Adrenal gland (tissue), 12 donors: ENCODE data around the gene TTC9C. TPM values are rescaled to one million over a fixed set of nuclear protein-coding genes. Genes with fewer than 3 reads are reported as not detected.
A peak's percentile ranks its signal among the peaks of the same experiment; 100 is the strongest.

Experiments used
- DNase-seq, 7 donors: peaks; one replicate each; pipeline ENCODE4 v3.0.0-alpha.2; 2019 to 2020
- H3K27ac ChIP-seq, 5 donors: fragments of 200-600 bp; sonication (generic) in 4 of 5; 1 replicate in 3 of 5; 2 replicates in 2 of 5; pipeline versions ENCODE4 v1.5.1 to v1.8.0; 2016 to 2020; ENCODE audit warnings: mild to moderate bottlenecking in 1 of 5
- H3K27me3 ChIP-seq: fragments of 200-600 bp; 2 replicates; pipeline ENCODE4 v1.8.0; 2021
- H3K36me3 ChIP-seq, 2 donors: fragments of 200-600 bp; replicated peaks in 1 of 2; 1 replicate in 1 of 2; 2 replicates in 1 of 2; pipeline versions ENCODE4 v1.5.1 to v1.8.0; 2018 to 2022
- H3K4me1 ChIP-seq, 2 donors: fragments of 200-600 bp; replicated peaks in 1 of 2; 1 replicate in 1 of 2; 2 replicates in 1 of 2; pipeline versions ENCODE4 v1.5.1 to v1.8.0; 2018 to 2021
- H3K4me3 ChIP-seq, 4 donors: fragments of 200-600 bp; sonication (generic) in 3 of 4; one replicate each; pipeline ENCODE4 v1.5.1; 2016 to 2018
- H3K9me3 ChIP-seq, 3 donors: fragments of 200-600 bp; sonication (generic) in 1 of 3; replicated peaks in 1 of 3; 1 replicate in 2 of 3; 2 replicates in 1 of 3; pipeline versions ENCODE4 v1.5.1 to v1.8.0; 2016 to 2021
- POLR2A ChIP-seq, 2 donors: fragments of 450-650 bp; IDR thresholded peaks; one replicate each; pipeline ENCODE4 v1.6.1; 2017; ENCODE audit warnings: antibody characterized with exemption in 2 of 2, mild to moderate bottlenecking in 2 of 2, moderate library complexity in 1 of 2
- WGBS, 4 donors: extraction: QIAGEN DNeasy Blood & Tissue Kit in 2 of 4; methylation state at CpG; one replicate each; pipeline versions ENCODE4 v1.1.5 to v1.1.7; 2013 to 2017; 5-methylcytosine and 5-hydroxymethylcytosine counted together
- intact Hi-C, 2 donors: fragments of 100-400 bp; cut with DNase I; formaldehyde crosslinking; loops; one replicate each; pipeline versions ENCODE4 v1.14.1 to v1.15.0; 2022 to 2023
- polyA plus RNA-seq, 3 donors: library from polyadenylated mRNA; stranded (reverse); fragments of 200-250 nt in 2 of 3; fragments of 350-450 nt in 1 of 3; fragmentation: Illumina TruSeq in 1 of 3; extraction: RNeasy Lipid Tissue Mini Kit (QIAGEN cat#74804) in 1 of 3; gene quantifications; one replicate each; pipeline ENCODE4 v1.2.3, GENCODE V29; 2013 to 2014
- total RNA-seq, 9 donors: library from RNA; depleted of rRNA in 4 of 9; stranded (reverse); fragments of >200 nt in 4 of 9; fragments of 120-200 nt in 1 of 9; fragmentation: NEBNext Ultra II Directional in 1 of 9; extraction: Animal tissue kit (Norgen Biotek cat#: 25700) in 1 of 9; gene quantifications; one replicate each; pipeline versions ENCODE4 v1.1.0 to v1.2.4, GENCODE V29; 2013 to 2023
- TF ChIP-seq, protein P1 (sequence below), 6 experiments: fragments of 450-650 bp in 4 of 6; fragments of 200-600 bp in 2 of 6; sonication (generic) in 1 of 6; IDR thresholded peaks; 1 replicate in 5 of 6; 2 replicates in 1 of 6; pipeline versions ENCODE4 v1.5.1 to v1.8.0; 2016 to 2021; ENCODE audit warnings: antibody characterized with exemption in 6 of 6, mild to moderate bottlenecking in 2 of 6, moderate library complexity in 1 of 6
- donor health status: healthy with polysubstance abuse.
- donor health status: Bipolar disorder and iron deficiency.
- donor health status: DM: yes; HTN: yes; CAD: no.
- donor health status: DM: no; HTN: no; CAD: no.
- donor health status: DM: no; HTN: no; CAD: no.
- donor health status: DM: yes; HTN: yes; CAD: no.

TTC9C gene
- total and polyA plus RNA-seq, 12 donors: 10.7 to 93.9 (median 28.1) TPM

DNA sequence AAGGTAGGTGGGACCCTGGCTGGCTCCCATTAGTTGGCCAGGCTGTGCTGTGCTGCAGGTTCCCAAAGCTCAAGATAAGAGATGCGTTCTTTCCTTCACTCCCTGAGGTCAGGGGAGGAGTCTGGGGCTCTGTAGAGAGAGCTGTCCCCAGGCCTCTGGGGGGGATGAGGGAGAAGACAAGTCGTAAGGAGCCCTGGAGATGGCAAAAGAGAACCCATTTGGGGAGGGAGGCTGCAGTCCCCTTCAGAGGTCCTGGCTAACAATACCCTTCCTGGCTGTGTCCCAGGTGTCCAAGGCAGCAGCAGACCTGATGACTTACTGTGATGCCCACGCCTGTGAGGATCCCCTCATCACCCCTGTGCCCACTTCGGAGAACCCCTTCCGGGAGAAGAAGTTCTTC lies 19.9 kb upstream of the TTC9C start:
- DNase-seq: peak in 2 of 7 donors; percentile 16 to 63
- H3K4me1 ChIP-seq: peaks cover 30 to 42% of the 10 kb centered on the region in 2 donors
- H3K9me3 ChIP-seq: no peaks in the 10 kb centered on the region
- peak overlapping the region in 1 of 4 donors; percentile 58 for H3K4me3 ChIP-seq
- H3K36me3 ChIP-seq: peaks cover 0 to 31% of the 10 kb centered on the region in 2 donors
- TF ChIP-seq, protein P1, sequence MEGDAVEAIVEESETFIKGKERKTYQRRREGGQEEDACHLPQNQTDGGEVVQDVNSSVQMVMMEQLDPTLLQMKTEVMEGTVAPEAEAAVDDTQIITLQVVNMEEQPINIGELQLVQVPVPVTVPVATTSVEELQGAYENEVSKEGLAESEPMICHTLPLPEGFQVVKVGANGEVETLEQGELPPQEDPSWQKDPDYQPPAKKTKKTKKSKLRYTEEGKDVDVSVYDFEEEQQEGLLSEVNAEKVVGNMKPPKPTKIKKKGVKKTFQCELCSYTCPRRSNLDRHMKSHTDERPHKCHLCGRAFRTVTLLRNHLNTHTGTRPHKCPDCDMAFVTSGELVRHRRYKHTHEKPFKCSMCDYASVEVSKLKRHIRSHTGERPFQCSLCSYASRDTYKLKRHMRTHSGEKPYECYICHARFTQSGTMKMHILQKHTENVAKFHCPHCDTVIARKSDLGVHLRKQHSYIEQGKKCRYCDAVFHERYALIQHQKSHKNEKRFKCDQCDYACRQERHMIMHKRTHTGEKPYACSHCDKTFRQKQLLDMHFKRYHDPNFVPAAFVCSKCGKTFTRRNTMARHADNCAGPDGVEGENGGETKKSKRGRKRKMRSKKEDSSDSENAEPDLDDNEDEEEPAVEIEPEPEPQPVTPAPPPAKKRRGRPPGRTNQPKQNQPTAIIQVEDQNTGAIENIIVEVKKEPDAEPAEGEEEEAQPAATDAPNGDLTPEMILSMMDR (IDR thresholded peaks at IDR 0.05): no peak
- TF ChIP-seq POLR2A (IDR thresholded peaks at IDR 0.05): no peak
- intact Hi-C loops: no loop called here
- H3K27me3 ChIP-seq: no peaks in the 10 kb centered on the region
- WGBS, 4 donors: 60 to 89% (median 68%) methylated on average over 5 of the region's 5 CpGs
- H3K27ac ChIP-seq: peak overlapping the region in 2 of 5 donors; percentile 90 to 96

DNA sequence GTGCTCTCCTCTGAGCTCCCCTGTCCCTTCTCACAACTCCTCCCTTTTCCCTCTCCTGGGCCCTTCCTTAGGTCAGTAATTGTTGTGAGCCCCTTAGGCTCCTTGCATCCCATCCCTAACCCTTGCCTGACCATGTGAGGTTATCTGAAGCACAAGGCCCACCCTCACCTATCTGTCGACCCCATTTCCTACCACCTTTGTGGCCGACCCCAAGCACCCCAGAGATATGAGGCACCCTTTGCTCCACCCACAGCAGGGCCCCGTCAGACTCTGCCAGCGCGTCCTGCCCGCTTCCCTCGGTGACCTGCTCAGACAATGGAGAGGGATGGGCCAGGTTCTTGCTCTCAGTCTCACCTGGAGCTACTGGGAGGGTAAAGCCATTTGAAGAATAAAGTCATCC lies 19.5 kb upstream of the TTC9C start:
- no peaks in the 10 kb centered on the region for H3K9me3 ChIP-seq
- intact Hi-C loops: no loop called here
- peak in 5 of 7 donors; percentile 40 to 67 (median 52) for DNase-seq
- no peaks in the 10 kb centered on the region for H3K27me3 ChIP-seq
- H3K4me1 ChIP-seq: peaks cover 34 to 45% of the 10 kb centered on the region in 2 donors
- WGBS, 4 donors: 1 to 3% (median 3%) methylated on average over 4 to 7 of the region's 7 CpGs
- TF ChIP-seq, protein P1 (IDR thresholded peaks at IDR 0.05): no peak
- no peak for TF ChIP-seq POLR2A (IDR thresholded peaks at IDR 0.05)
- peak overlapping the region; percentile 61 to 96 (median 93) for H3K27ac ChIP-seq
- peak overlapping the region in 3 of 4 donors; percentile 21 to 58 (median 58) for H3K4me3 ChIP-seq
- peaks cover 0 to 34% of the 10 kb centered on the region in 2 donors for H3K36me3 ChIP-seq

DNA sequence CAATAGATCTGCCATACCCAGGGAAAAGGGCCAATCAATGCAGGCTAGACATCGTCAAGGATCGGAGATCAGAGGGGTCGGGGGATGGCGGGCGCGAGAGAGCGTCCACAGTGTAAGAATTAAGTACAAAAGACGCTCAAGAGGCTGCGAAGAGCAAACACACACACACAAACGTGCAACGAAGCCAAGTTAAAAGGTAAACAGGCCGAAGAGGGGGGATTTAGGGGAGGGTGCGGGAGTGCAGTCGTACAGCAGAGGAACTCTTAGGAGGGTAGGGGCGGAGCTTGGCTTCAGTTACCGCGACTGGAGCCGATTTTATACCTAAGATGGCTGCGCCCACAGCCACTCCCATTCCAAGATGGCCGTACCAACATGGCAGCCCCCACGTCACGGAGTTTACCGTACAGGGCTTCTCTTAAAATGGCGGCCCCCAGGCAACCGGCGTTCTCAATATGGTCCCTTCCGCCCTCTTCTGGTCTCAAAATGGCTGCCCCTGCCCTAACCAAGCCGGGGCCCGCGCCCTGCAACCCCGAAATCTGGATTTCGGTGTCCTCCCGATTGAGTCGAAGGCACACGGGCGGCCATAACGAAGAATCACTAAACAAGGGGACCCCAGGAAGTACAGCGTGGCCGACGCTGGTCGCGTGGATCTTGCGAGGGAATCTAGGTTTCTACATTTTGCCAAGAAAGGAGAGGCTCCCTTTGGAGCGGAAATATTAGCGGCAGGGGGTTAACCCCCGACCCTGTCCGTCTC lies 18.9 kb upstream of the TTC9C start:
- peak overlapping the region in 3 of 4 donors; percentile 53 to 58 (median 58) for H3K4me3 ChIP-seq

DNA sequence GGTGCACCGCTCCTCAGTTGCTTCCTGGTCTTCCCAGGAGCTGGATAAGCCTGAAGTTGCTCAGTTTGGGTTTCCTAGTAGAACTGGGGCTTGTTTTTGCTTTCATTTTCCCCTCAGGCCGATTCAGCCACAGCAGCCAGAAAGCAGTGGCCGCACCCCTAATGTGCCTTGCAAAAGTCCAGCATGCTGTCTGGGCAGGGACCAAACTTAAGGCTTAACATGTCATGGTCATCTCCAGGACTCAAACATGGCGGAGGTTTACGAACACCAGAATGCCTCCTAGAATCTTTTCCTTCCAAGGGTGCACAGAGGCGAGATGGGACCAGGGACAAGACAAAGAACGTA lies 18.3 kb upstream of the TTC9C start:
- Histone ChIP-seq H3K4me3 (peak overlapping the region in 3 of 4 donors; percentile 53 to 58 (median 58)), H3K9me3 (no peaks in the 10 kb centered on the region), H3K36me3 (peaks cover 0 to 45% of the 10 kb centered on the region in 2 donors), H3K27ac (peak overlapping the region; percentile 84 to 96 (median 93)), H3K4me1 (peaks cover 46 to 55% of the 10 kb centered on the region in 2 donors), H3K27me3 (no peaks in the 10 kb centered on the region)
- no peak for TF ChIP-seq POLR2A (IDR thresholded peaks at IDR 0.05)
- TF ChIP-seq, protein P1 (IDR thresholded peaks at IDR 0.05): no peak
- 59 to 67% (median 63%) methylated on average over 7 of the region's 7 CpGs for WGBS, 4 donors
- intact Hi-C loops: no loop called here
- peak in 5 of 7 donors; percentile 31 to 71 (median 35) for DNase-seq

More for the DNA sequence above, 18.9 kb upstream of the TTC9C start:
- peak overlapping the region; percentile 84 to 96 (median 93) for H3K27ac ChIP-seq
- WGBS, 4 donors: 0 to 3% (median 1%) methylated on average over 30 to 47 of the region's 47 CpGs
- no peaks in the 10 kb centered on the region for H3K27me3 ChIP-seq
- H3K36me3 ChIP-seq: peaks cover 0 to 40% of the 10 kb centered on the region in 2 donors
- DNase-seq: peak; percentile 95 to 100 (median 99)
- intact Hi-C loops: no loop called here
- H3K9me3 ChIP-seq: no peaks in the 10 kb centered on the region
- H3K4me1 ChIP-seq: peaks cover 40 to 51% of the 10 kb centered on the region in 2 donors
- TF ChIP-seq POLR2A (IDR thresholded peaks at IDR 0.05): peak; percentile 44 to 85
- TF ChIP-seq, protein P1 (IDR thresholded peaks at IDR 0.05): no peak
